OCI-LY1 (cell line): ENCODE results near the gene PPP1R11.

Experiments
- H2AFZ ChIP-seq: fragments of 200-600 bp; sonication (generic), shearing (Covaris generic); 2 replicates; pipeline ENCODE4 v1.6.0; 2014; ENCODE audit warnings: antibody characterized with exemption, mild to moderate bottlenecking, low read length
- H3F3A ChIP-seq: fragments of 200-600 bp; sonication (generic), shearing (Covaris generic); 2 replicates; pipeline ENCODE4 v1.6.0; 2014; ENCODE audit warnings: mild to moderate bottlenecking, antibody characterized with exemption, low read length, moderate library complexity; ENCODE audit not compliant: insufficient read depth
- H3K27ac ChIP-seq: fragments of 200-600 bp; sonication (generic); 2 replicates; pipeline ENCODE4 v1.5.1; 2014; ENCODE audit warnings: low read length, mixed run types, mild to moderate bottlenecking, low read depth; ENCODE audit not compliant: poor library complexity, severe bottlenecking
- H3K27me3 ChIP-seq: fragments of 200-600 bp; sonication (generic); 2 replicates; pipeline ENCODE4 v1.6.0; 2014; ENCODE audit warnings: antibody characterized with exemption, mild to moderate bottlenecking, low read length, moderate library complexity; ENCODE audit not compliant: insufficient read depth
- H3K36me3 ChIP-seq: fragments of 200-600 bp; sonication (generic); 2 replicates; pipeline ENCODE4 v1.6.1; 2014; ENCODE audit warnings: mild to moderate bottlenecking, antibody characterized with exemption, low read length, moderate library complexity, mixed read lengths; ENCODE audit not compliant: insufficient read depth
- H3K4me1 ChIP-seq: fragments of 200-600 bp; sonication (generic); 2 replicates; pipeline ENCODE4 v1.5.1; 2014; ENCODE audit warnings: mild to moderate bottlenecking, low read length, moderate library complexity; ENCODE audit not compliant: insufficient read depth, severe bottlenecking
- H3K4me2 ChIP-seq: fragments of 200-600 bp; sonication (generic), shearing (Covaris generic); 2 replicates; pipeline ENCODE4 v1.6.1; 2014; ENCODE audit warnings: low read length
- H3K4me3 ChIP-seq: fragments of 200-600 bp; sonication (generic); 2 replicates; pipeline ENCODE4 v1.5.1; 2014; ENCODE audit warnings: low read length, low read depth, mild to moderate bottlenecking, mixed read lengths; ENCODE audit not compliant: poor library complexity, severe bottlenecking
- H3K79me2 ChIP-seq: fragments of 200-600 bp; shearing (Covaris generic); 2 replicates; pipeline ENCODE4 v1.6.1; 2016; ENCODE audit warnings: mixed run types, low read length, mixed read lengths; ENCODE audit not compliant: insufficient read depth
- H3K9ac ChIP-seq: fragments of 200-600 bp; sonication (generic), shearing (Covaris generic); 2 replicates; pipeline ENCODE4 v1.6.1; 2014; ENCODE audit warnings: mild to moderate bottlenecking, low read length, mixed read lengths
- H3K9me2 ChIP-seq: fragments of 200-600 bp; sonication (generic), shearing (Covaris generic); 2 replicates; pipeline ENCODE4 v1.6.1; 2014; ENCODE audit warnings: low read depth, mild to moderate bottlenecking, low read length, mixed read lengths
- H3K9me3 ChIP-seq: fragments of 200-600 bp; shearing (Covaris generic); 2 replicates; pipeline ENCODE4 v1.6.1; 2014; ENCODE audit warnings: low read length, mixed read lengths
- H4K20me1 ChIP-seq: fragments of 200-600 bp; sonication (generic), shearing (Covaris generic); 2 replicates; pipeline ENCODE4 v1.6.0; 2016; ENCODE audit warnings: mild to moderate bottlenecking, low read length; ENCODE audit not compliant: insufficient read depth
- EZH2 ChIP-seq: fragments of 200-600 bp; sonication (generic), shearing (Covaris generic); IDR thresholded peaks from 2 replicates; pipeline ENCODE4 v1.8.0; 2017; ENCODE audit warnings: borderline replicate concordance, mixed run types, mild to moderate bottlenecking, antibody characterized with exemption, low read length, moderate library complexity, mixed read lengths
- TF ChIP-seq, protein P1 (sequence below): fragments of 200-600 bp; sonication (generic), shearing (Covaris generic); IDR thresholded peaks from 2 replicates; pipeline ENCODE4 v1.5.1; 2017; ENCODE audit warnings: mild to moderate bottlenecking, antibody characterized with exemption, low read length, moderate library complexity, mixed read lengths

PPP1R11 gene

DNA sequence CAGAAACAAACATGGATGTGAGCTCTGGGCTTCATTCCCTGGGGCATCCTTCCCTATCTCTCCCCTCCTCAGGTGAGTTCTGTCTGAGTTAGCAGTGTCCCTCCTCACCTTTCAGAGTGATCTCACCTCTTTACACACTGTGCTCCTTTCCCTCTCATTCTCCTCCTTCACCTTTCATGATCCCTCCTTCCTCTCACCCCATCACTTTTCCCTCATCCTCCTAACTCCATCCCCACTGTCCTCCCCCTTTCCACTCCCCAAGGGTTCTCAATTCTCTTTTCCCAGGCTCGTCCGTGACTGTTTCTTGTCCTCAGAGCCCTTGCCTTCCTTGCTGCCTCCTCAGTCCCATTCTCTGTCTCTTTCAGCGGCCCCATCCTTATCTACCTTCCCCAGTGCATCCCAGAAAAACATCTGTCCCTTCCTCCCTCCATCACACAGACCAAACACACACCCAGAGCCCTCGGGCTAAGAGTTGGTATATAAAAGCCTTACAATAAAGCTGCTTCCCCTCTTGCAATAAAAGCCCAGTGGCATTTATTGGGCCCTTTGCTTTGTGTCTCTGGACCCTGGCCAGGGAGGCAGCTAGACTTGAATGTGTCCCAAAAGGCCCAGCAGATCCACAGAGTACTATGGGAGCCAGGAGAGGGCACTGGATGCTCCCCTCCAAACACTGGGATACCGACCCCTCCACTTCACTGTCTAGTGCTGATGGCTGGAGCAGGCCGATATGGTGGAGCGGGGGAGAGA, 6.7 kb downstream of the PPP1R11 start:
- Histone ChIP-seq H3K9me3 (no peaks in the 10 kb centered on the region), H2AFZ (no peak overlapping the region), H3K4me2 (no peak overlapping the region), H3K36me3 (no peaks in the 10 kb centered on the region), H3K9me2 (no peaks in the 10 kb centered on the region), H3K27me3 (no peaks in the 10 kb centered on the region; the same call in 1 of the 2 replicates), H3K4me3 (no peak overlapping the region), H3K27ac (no peak overlapping the region), H3F3A (no peaks in the 10 kb centered on the region), H3K79me2 (no peaks in the 10 kb centered on the region), H3K9ac (no peak overlapping the region), H3K4me1 (no peaks in the 10 kb centered on the region), H4K20me1 (no peaks in the 10 kb centered on the region)
- TF ChIP-seq, protein P1, sequence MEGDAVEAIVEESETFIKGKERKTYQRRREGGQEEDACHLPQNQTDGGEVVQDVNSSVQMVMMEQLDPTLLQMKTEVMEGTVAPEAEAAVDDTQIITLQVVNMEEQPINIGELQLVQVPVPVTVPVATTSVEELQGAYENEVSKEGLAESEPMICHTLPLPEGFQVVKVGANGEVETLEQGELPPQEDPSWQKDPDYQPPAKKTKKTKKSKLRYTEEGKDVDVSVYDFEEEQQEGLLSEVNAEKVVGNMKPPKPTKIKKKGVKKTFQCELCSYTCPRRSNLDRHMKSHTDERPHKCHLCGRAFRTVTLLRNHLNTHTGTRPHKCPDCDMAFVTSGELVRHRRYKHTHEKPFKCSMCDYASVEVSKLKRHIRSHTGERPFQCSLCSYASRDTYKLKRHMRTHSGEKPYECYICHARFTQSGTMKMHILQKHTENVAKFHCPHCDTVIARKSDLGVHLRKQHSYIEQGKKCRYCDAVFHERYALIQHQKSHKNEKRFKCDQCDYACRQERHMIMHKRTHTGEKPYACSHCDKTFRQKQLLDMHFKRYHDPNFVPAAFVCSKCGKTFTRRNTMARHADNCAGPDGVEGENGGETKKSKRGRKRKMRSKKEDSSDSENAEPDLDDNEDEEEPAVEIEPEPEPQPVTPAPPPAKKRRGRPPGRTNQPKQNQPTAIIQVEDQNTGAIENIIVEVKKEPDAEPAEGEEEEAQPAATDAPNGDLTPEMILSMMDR = no peak
- no peak for TF ChIP-seq EZH2

DNA sequence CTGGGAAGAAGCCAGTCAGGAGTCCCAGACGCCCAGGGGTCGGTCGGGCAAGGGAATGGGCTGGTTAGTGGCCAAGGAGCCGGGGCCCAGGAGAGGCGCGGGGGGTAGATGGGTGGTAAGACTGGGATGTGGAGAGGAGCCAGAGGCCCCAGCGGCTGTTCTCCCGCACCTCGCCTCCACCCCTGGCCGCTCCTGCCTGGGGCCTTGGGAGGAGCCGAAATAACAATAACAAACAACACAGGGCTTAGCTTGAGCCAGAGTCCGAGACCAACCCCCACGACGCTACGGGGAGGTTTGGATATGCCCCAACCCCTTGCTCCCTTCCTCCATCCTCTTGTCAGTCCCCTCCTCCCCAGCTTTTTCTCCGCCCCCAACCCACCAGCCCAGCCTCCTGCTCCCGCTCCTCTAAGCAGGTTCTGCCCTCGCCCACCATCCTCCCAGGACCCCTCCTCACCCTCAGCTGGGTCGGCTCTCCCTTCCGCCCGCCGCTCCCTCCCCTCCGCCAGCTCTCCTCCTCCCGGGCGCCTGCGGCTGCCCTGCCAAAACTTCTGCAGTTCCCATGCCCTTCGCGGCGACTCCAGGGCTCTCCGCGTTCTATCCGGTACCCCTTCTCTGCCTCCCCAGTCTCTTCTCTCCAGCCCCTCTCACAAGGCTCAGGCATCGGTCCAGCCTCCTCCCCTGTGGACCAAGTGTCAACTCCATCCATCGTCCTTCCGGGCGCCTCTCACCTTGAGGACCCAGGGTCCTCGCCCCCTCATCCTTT, 7.5 kb downstream of the PPP1R11 start:
- no peaks in the 10 kb centered on the region for H3K36me3 ChIP-seq
- H3K27me3 ChIP-seq = no peaks in the 10 kb centered on the region; the same call in 1 of the 2 replicates
- no peaks in the 10 kb centered on the region for H3K9me2 ChIP-seq
- no peak overlapping the region for H3K27ac ChIP-seq
- H2AFZ ChIP-seq = no peak overlapping the region
- H3K4me2 ChIP-seq = no peak overlapping the region
- no peaks in the 10 kb centered on the region for H4K20me1 ChIP-seq
- H3K79me2 ChIP-seq = no peaks in the 10 kb centered on the region
- TF ChIP-seq EZH2 = no peak
- TF ChIP-seq, protein P1 = no peak
- H3K4me1 ChIP-seq = no peaks in the 10 kb centered on the region
- no peaks in the 10 kb centered on the region for H3F3A ChIP-seq
- no peak overlapping the region for H3K4me3 ChIP-seq
- H3K9ac ChIP-seq = no peak overlapping the region
- no peaks in the 10 kb centered on the region for H3K9me3 ChIP-seq

DNA sequence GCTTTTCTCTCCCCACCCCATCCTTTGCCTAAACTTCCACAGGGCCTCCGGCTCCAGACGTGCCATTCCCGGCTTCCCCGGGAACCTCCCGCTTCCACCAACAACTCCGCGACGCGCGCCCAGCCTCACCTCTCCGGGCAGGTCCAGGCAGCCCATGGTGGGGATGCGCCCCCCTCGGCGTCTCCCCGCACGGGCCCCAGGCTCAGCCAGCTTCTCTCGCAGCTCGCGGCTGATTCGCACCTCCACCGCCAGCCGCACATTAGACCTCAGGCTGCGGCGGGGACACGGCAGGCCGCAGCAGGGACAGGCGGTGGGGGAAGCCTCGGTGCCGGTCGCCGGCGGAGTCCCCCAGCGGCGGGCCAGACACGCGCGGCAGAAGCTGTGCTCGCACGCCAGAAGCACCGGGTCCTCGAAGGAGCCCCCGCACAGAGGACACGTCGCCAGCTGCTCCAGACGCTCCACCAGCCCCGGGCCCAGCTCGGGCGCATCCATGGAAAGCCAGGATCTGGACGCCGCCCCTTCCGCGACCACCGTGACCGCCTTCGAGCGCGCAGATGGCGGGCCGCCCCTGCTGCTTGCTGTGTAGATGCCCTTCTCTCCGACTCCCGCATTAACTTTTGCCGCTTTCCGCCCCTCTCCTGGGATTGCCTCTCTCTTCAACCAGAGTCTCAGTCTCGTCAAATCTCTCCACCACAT, 8.2 kb downstream of the PPP1R11 start, which contains the start of gene RNF39:
RNF39 (minus strand) TSS at position 676 of the 696 bp plus-strand sequence; CDS start at position 492, 184 bp downstream.
- Histone ChIP-seq H3F3A (no peaks in the 10 kb centered on the region), H3K9me2 (no peaks in the 10 kb centered on the region), H3K27ac (no peak within 1 kb of the TSS), H3K4me2 (no peak within 1 kb of the TSS), H3K27me3 (no peaks in the 10 kb centered on the region; the same call in 1 of the 2 replicates), H3K9ac (no peak within 1 kb of the TSS), H3K4me3 (no peak within 1 kb of the TSS), H4K20me1 (no peaks in the 10 kb centered on the region), H3K9me3 (no peaks in the 10 kb centered on the region), H3K79me2 (no peaks in the 10 kb centered on the region), H2AFZ (no peak within 1 kb of the TSS), H3K36me3 (no peaks in the 10 kb centered on the region), H3K4me1 (no peaks in the 10 kb centered on the region)
- TF ChIP-seq, protein P1 = no peak
- TF ChIP-seq EZH2 = no peak
